ENCODE results near the gene VSIG8.
A peak's percentile ranks its signal among the peaks of the same experiment; 100 is the strongest.

VSIG8 gene

GRCh38 chr1:159827549-159827948 is 34.9 kb downstream of the VSIG8 start:
- DNase-seq, result no peak

- no peak for DNase-seq
These were observed 35.4 kb downstream of the VSIG8 start for GRCh38 chr1:159827102-159827490.

GRCh38 chr1:159826441-159827101 is 35.9 kb downstream of the VSIG8 start, which contains the start of gene SLAMF8:
Gene SLAMF8 (plus strand): TSS chr1:159826873. CDS start chr1:159826899, 26 bp downstream.
- DNase-seq, result no peak

GRCh38 chr1:159825564-159825963 is 36.9 kb downstream of the VSIG8 start:
- DNase-seq, result no peak

GRCh38 chr1:159823406-159823805 is 39.1 kb downstream of the VSIG8 start:
- DNase-seq, result no peak

- DNase-seq, result peak; percentile 34
These were observed 41.1 kb downstream of the VSIG8 start for GRCh38 chr1:159821171-159821867.

- DNase-seq, result peak; percentile 85
These were observed 45.0 kb downstream of the VSIG8 start for GRCh38 chr1:159817276-159818041.

- DNase-seq, result no peak
These were observed 46.5 kb downstream of the VSIG8 start for GRCh38 chr1:159815926-159816325.

- no peak for DNase-seq
These were observed 57.5 kb downstream of the VSIG8 start for GRCh38 chr1:159804924-159805323.

Measured in NCI-H1092 treated with DMSO at 0.1 percent for 48 hours (cell line).